ENCODE results near the gene MYH6. TPM values are rescaled to one million over a fixed set of nuclear protein-coding genes. Genes with fewer than 3 reads are reported as not detected.
"Not testable (repeated sequence)": the region's sequence is repeated elsewhere in the genome, so short reads cannot be mapped to it uniquely, and the experiment has no call there.

MYH6 gene
- total RNA-seq, 1 donor from 2014 or later, result not detected

DNA sequence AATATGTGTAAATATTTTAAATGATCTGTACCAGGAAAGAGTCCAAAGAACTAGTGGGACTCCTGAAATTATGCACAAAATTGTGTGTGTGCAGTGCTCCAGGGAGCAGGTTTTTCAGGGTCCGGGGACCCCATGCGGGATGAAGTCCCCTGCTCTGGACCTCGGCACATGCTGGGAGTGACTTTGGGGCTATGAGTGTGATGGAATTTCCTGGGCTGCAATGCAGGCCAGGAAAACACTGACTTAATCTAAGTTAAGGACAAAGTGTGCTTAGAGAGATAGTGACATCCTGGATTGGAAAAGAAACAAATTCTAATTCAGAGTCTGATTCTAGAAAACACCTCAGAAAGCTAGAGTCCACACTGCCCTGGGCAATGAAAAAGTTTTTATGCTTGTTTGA, 6.2 kb upstream of the MYH6 start:
- no peak for DNase-seq

DNA sequence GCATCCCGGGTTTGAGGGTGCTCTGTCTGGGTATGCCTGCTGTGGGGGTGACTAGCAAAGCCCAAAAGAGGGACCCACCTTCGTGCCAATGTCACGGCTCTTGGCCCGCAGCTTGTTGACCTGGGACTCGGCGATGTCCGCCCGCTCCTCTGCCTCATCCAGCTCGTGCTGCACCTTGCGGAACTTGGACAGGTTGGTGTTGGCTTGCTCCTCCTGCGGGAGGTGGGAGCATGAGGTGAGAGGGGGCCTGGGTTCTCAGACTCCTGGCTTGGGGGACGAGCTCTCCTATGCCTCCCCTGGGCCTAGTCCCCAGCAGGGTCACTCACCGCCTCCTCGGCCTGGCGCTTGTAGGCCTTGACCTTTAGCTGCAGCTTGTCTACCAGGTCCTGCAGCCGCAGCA, 5.6 kb upstream of the MYH6 start:
- no peak for DNase-seq

DNA sequence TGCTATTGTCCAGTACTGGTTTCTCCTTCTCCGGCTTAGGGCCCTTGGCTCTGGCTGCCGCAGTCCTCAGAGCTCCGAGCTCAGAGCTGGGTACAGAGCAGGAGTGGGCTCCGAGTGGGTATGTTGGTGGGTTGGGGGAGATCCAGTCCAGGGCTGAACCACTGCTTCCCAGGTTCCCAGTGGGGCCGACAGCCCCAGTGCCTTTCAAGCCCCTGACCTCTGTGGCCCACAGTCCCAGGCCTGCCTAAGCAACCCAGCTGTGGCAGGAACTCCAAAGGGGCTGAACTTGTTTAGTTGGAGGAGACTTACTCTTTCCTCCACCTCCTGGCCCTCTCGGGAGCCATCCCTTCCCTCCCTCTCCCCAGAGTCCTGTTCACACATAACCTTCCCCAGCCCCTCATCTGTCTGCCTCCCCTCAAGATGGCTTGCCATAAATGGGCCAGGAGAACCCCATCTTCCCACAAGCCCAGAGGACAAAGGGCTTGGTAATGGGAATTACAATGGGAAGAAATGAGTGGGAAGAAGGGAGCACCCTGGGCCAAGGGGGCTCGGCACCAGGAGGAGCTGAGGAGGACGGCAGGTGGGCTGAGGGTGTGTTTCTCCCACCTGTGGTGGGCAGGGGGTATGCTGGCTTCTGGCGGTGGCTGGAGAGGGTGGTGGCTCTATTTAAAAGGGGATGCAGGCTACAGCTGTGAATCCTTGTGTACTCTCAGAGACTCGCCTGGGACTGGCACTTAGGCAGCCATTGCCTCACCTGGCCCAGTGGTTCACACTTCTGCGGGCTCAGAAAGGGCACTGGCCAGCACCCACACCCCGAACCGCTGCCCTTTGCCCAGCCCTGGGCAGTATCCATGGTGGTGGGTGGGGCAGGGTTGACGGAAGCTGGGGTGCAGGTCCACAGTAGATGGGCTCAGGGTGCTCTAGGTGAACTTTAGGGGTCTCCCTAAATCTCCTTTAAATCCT, 3.8 kb upstream of the MYH6 start:
- DNase-seq, result no peak

DNA sequence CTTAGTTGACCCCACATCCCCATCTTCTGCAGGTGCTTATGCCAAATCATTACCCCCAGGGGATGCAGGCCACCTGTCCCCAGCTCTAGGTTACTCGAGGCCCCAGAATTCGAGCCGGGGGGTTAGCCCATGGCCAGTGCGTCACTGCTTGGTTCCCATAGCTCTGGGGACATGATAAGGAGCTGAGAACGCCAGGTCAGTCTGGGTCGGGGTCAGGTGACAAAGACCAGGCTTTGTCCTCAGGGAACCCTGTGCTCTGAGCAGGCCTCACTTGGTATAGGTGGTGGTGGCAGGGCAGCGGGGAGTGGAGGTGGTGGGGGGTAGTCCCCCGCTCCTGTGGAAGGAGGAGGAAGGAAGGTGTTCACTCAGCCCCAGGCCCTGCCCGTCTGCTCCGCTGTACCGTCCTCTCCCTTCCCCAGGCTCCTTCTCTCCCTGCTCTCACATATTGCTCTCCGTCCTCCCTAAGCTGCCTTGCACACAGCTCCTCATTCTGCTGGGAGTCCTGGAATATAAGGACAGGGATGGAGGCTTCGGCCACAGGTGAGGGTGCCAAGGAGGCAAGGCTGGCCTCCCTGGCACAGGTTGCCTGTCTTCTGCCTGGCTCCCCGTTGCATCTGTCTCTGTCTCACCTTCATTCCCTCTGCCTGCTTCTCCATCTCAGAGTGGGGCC, 2.0 kb upstream of the MYH6 start:
- no peak for DNase-seq

DNA sequence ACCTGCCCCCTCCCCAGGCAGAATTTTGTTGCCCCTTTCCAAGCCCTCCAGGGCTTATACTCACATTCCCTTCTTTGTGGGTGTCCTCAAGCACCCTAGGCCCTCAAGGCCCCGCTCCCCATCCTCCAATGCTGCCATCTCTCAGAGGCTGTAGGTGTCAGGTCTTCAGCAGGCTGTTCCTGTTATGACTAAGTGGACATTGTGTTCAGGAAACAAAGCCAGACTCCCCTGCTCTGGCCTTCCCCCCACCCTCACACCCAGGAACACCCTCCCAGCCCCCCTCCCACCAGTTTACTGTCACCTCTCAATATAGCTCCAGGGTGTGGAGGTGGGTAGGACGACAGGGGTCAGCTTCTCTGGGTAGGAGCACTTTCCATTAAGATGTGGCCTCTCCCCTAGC, 1.4 kb upstream of the MYH6 start:
- DNase-seq, result no peak

DNA sequence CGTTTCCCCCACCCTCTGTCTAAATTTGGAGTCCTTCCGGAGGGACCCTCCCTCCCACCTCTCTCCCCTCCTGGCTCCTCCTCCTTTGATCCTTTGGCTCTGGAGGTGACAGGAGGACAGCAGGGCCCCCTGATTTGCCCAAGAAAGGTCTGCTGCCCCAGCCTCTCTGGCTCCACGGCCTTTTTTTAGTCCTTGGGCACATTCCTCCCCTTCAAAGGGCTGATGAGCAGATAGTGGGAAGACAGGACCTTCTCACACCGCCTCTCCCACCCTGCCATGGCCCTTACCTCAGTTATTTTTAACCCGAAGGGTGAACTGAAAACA, 196 bp upstream of the MYH6 start:
- no peak for DNase-seq

DNA sequence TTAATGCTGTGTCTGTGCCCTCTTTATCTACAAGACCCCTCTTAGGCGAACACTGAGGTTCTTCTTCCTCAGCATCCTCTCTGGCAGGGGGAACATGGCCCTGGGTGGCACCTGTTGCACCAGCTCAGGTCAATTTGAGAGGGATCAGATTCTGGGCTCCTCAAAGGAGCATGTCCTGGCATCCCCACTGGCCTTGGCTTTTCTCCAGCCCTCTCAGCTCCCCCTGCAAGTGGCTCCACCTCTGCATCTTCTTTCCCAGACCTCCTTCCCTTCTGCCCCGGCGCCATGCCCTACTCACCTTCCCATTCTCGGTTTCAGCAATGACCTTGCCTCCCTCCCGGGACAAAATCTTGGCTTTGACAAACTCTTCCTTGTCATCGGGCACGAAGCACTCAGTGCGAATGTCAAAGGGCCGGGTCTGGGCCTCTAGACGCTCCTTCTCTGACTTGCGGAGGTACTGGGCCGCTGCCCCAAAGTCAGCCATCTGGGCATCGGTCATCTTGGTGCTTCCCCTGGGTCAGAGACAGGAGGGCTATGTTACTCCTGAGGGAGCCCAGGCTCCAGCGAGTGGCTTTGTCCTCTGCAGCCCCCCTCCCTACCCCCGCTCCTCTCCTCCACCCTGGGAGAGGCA, 1.2 kb downstream of the MYH6 start:
- no peak for DNase-seq

DNA sequence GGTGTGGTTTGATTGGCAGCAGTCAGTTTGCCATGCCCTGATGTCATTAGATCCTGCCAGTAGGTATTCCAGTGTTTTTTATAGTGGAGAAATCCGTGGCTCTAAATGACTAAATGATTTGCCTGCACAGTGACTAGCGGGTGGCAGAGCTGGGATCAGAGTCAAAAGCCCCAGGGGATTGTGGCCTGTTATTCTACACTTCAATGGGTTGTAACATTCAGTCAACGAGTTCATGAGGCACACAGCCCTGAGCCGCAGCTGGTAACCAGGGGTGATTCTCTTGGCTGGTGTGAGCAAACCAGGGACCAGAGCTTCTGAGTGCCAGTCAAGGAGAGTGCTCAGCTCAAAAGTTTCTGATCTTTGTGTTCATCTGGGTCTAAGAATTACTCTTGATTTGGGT, 1.8 kb downstream of the MYH6 start:
- DNase-seq, result no peak

DNA sequence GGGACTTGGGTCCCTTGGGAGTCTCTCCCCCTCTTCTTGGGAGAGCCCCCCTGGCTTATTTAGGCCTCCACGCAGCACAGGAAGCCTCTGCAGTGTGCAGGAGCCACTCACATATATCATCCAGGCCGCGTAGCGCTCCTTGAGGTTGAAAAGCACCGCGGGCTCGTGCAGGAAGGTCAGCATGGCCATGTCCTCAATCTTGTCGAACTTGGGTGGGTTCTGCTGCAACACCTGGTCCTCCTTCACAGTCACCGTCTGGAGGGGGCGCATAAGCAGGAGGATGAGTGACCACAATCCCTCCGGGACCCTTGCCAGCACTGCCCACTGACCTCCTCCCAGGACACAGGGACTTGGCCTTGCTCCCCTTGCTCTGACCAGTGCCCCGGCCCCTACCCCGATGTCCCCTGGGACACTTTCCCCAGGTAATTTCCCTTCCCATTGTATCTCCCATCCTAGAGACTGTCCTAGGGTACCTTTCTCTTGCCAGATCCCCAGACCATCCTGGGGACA, 2.5 kb downstream of the MYH6 start:
- DNase-seq, result no peak

DNA sequence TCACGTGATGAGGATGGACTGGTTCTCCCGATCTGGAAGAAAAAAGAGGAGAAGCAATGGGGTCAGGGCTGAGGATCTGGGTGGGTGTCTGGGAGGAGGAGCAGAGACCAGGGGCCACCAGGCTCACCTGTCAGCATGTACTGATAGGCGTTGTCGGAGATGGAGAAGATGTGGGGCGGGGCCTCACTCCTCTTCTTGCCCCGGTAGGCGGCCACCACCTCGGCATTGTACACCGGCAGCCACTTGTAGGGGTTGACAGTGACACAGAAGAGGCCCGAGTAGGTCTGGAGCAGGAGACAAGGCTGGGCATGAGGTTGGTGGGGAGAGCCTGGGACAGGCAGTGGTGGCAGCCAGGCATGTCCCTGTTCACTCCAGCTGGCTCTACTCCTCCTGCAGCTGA, 3.0 kb downstream of the MYH6 start:
- DNase-seq, result no peak

DNA sequence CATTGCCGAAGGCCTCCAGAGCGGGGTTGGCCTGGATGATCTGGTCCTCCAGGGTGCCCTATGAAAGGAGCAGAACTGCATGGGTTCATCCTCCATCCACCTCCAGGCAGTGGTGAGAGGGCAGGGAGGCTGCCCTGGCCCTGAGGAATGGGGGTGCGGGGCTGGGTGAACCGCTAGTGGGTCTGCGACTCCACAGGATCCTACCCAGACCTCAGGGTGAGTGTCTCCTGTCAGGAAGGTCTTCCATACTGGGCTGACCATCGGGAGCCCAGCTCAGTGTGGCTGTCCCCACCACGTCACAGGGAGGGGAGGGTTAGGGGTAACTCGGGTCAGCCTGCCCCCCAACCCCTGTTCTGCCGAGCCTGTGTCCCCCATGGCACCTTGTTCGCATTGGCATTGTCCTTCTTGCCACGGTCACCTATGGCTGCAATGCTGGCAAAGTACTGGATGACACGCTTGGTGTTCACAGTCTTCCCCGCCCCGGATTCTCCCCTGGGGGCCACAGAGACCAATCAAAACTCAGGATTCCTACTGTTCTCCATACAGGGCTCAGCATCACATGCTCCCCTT, 3.7 kb downstream of the MYH6 start:
- DNase-seq, result no peak

DNA sequence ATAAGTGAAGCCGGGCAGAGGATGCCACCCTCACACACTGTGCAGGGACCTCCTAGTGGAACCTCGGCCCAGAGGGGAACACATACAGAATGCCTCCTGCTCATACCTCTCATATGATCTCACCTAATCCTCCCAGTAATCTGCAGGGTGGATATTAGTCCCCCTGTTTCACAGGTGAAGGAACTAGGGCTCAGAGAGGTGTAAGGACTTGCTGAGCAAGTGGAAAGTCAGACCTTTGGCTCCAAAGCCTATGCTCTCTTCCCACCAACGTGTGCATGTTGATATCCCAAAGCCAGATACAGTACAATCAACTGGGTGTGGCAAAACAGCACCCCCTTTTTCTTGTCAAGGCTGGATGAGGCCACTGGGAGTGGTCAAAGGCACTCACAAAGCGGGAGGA, 4.2 kb downstream of the MYH6 start:
- DNase-seq, result no peak

DNA sequence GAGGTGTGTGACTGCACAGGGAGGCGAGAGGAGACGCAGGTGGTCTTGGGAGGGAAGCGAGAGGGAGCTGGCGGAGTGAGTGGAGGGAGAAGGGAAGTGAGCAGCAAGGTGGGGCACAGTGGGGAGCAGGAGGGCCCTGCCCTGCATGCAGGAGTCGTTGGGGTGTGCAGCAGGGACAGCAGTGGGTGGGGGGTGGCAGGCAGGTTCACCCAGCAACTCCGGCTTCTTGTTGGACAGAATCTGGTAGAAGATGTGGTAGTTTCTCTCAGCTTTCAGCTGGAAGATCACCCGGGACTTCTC, 5.0 kb downstream of the MYH6 start:
- DNase-seq, result no peak

DNA sequence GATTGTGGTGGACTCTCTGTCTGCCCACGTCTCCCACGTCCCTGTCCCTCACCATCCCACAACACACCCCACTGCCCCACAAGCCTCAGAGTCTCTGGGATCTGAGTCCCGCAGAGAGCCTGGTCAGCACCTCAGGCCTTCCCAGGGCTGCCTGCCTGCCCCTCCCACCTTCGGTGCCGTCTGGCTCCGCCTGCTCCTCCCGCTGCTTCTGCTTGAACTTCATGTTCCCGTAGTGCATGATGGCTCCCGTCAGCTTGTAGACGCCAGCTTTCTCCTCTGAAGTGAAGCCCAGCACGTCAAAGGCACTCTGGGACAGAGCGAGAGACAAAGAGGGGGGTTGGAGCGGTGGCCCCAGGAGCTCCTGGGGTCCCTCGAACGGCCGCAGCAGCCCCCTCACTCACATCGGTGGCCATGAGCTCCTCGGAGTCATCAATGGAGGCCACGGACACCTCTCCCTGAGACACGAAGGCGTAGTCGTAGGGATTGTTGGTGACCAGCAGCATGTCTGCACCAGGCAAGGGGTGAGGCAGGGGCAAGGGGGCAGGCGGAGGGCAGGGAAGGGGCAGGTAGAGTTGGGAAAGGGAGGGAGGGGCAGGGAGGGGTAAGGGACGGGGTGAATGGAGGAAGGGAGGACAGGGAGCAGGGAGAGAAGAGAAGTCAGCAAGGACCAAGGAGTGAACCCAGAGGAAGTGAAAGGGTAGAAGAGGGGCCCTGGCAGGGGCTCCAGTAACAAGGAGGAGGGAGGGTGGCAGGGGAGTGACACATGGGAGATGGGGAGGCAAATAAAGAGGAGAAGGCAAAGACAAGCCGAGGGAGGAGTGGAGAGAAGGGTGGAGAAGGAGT, 5.6 kb downstream of the MYH6 start:
- DNase-seq, result no peak

DNA sequence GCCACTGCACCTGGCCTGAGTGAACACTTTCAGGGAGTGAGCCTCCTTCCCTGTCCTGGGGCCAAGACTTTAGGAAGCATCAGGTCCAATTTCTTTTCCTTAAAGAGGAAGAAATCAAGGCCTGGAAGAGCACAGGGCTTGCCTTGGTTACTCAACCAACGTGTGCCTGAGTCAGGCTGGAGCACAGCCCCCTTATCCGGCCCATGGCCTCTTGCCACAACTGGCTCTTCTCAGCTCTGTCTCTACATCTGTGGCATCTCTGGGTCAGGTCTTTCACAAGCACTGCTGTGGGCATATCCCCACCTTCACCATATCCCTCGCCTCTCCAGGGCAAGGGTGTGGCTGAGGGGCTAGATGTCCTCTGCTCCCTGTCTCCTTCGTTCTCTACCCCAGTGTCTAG, 6.8 kb downstream of the MYH6 start:
- DNase-seq, result no peak

DNA sequence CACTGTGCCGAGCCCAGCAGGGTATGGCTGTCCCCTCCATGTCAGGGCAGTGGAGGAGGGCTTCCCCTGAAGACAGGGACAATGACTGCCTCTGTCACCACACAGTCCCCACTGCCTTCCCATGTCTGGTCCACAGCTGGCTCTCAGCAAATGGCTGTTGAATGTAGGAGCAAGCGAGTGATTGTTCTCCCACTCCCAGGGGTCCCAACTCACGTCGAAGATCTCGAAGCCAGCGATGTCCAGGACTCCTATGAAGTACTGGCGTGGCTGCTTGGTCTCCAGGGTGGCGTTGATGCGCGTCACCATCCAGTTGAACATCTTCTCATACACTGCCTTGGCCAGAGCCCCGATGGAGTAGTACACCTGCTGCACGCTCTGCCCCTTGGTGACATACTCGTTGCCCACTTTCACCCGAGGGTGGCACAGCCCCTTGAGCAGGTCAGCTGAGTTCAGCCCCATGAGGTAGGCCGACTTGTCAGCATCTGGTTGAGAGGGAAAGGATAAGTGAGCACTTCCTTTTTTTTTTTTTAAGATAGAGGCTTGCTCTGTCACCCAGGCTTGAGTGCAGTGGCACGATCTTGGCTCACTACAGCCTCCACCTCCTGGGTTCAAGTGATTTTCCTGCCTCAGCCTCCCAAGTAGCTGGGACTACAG, 7.5 kb downstream of the MYH6 start:
- not testable (repeated sequence) for DNase-seq

DNA sequence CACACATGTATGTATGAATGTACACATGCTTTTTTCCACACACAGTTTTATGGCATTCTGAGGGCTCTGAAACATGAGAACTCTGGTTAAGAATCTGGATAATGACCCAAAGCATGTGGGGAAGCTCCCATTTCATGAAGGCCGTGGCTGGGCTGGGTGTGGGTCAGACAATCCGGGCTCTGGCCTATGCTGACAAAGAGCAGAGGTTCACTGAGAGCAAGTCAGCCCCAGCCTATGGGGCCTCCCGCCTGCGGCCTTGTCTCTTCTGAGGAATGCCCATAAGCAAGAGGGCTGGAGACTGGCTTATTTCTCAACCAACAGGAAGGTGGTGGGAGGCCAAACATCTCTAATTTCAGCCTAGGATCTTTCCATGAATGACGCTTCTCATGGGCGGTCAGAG, 8.5 kb downstream of the MYH6 start:
- no peak for DNase-seq

DNA sequence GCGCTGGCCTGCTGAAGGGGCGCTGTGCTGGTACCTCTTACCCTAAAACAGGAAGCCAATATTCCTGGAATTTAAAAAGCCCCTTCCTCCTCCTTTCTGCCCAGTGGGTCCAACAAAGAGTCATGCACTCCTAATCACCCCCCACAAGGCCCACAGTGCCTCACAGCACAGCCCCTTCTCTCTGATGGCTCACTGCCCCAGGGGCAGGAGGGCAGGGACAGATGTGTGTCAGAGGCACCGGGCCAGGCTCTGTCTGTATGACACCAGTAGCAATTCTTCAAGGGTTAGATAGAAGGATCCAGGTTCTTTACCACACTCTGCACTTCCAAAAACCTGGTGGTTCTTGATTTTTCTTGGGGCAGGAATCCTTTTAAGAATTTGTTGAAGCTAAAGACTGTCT, 8.9 kb downstream of the MYH6 start:
- DNase-seq, result no peak

DNA sequence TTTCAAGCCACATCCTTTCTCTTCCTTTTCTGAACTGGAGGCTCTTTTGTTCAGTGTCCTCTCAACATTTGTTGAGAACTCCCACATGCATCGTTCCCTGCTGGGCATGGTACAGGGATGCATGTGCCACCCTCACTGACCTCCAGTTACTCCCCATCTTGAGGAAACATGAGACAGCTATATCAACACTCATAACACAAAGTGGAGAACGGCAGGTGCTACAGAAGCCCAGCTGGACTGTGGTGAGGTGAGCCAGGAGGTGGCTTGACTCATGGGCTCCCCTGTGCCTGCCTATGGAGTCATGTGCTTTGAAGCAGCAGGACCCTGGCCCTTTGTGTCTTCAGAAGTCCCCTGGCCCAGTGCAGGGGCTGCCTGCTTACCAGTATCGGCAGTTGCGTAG, 9.7 kb downstream of the MYH6 start:
- DNase-seq, result no peak

DNA sequence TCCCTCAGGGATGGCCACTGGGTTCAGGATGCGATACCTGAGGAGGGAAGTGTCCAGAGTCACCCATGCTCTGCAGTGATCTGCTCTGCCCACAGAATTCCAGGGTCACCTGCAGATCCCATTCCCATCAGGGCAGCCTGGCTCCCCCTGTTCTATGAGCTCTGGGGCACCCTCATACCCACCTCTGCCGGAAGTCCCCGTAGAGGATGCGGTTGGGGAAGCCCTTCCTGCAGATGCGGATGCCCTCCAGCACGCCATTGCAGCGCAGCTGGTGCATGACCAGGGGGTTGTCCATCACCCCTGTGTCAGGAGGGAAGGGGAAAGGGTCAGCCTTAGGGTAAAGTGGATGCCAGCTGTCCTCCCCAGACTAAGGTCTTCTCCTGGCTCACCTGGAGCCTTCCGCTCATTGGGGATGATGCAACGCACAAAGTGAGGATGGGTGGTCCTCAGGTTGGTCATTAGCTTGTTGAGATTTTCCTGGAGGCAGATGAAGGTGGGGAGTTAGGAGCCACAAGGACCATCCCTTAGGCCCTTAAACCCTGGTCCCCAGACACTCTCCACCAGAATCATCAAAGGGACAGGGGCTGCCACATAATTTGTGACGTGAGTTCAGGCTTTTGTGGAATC, 11.2 kb downstream of the MYH6 start:
- no peak for DNase-seq

DNA sequence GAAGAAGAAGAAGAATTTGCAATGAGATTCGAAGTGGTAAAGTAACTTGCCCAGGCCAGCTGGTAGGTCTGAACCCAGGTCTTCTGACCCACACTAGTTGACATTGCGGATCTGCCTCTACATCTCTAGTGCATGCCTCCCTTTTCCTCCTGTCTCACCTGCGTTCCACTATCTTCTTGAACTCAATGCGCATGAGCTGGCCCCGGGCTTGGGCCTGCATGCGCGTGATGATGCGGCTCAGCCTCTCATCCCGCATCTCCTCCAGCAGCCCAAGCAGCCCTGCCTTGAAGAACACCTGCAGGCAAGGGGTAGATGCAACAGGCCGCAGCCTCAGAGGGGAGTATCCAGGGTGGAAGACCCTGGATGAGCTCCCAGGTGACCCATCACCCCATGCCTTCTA, 11.9 kb downstream of the MYH6 start:
- DNase-seq, result no peak
